ENCODE results near the gene IGF2R.
A peak's percentile ranks its signal among the peaks of the same experiment; 100 is the strongest.
"Not testable (repeated sequence)": the region's sequence is repeated elsewhere in the genome, so short reads cannot be mapped to it uniquely, and the experiment has no call there.

Gene IGF2R

DNA sequence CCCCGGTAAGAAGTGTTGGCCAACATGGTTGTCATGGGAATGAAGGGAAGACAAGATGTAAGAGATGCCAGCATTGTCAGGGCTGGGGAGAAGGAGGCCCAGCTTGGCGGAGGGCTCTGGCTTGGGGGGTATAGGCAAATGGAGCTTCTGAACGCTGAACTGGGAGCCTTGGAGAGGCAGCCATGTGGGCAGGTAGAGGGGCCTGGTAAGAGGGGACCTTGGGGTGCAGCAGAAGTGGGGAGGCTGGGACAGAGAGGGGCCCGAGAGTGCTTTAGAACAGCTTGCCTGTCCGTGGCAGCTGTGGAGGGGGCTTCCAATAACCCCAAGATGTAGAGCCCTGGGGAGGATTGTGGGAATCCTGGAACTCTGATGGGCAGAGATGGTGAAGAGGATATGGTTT lies 155.7 kb downstream of the IGF2R start:
- DNase-seq (ENCODE audit: low read depth): no peak

DNA sequence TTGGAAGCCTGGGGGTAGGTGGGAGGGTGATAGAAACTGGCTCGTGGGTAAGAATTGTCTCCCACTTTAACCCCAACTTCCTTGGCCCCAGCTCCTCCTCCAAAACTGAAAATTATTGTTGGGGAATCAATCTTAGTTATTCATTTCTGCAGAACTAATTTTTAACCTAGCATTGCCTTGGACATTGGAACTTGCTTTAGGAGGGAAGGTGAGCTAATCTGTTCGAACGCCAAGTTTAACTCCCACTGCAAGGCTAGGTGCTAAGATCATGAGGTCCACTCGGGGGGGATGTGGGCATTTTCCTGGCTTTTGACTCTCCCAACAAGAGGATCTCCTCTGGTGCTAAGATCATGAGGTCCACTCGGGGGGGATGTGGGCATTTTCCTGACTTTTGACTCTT lies 156.2 kb downstream of the IGF2R start:
- DNase-seq (ENCODE audit: low read depth): not testable (repeated sequence)

DNA sequence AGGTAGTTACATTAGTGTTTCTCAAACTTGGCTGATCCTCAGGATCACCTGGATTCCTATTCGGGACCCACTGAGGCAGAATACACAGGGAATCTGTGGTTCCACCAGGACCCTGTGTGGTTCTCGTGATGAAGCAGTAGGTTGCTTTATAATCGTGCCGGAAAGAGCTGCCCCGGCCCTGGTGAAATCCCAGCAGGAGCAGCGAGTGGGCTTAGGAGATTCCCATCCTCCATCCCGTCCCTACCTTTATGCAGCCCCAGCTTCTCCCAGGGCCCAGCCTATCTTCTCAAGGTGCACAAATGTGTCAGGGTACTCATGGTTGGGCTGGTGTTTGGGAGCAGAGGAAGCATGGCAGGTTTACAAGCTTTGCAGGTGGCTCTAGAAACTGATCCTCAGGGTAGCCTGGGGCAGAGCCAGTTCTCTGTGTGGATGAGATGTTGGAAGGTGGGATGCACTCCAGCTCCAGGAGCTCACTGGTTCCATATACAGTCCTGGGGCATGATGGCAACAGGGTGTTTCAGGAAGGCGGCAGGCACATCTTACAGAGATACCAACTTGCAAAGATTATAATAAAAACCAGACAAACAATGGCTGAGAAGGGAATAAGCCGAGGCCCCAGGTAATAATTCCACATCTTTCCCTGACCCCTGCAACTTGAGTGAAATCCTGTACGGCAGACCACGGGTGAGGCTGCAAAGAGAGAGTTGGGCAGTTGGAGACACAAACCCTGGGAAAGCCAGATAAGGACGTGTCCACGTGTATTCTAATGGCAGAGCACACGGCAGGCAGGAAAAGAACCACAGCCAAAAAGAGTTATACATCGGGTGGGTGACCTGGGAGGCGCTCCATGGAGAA lies 158.6 kb downstream of the IGF2R start:
- no peak for DNase-seq (ENCODE audit: low read depth)

DNA sequence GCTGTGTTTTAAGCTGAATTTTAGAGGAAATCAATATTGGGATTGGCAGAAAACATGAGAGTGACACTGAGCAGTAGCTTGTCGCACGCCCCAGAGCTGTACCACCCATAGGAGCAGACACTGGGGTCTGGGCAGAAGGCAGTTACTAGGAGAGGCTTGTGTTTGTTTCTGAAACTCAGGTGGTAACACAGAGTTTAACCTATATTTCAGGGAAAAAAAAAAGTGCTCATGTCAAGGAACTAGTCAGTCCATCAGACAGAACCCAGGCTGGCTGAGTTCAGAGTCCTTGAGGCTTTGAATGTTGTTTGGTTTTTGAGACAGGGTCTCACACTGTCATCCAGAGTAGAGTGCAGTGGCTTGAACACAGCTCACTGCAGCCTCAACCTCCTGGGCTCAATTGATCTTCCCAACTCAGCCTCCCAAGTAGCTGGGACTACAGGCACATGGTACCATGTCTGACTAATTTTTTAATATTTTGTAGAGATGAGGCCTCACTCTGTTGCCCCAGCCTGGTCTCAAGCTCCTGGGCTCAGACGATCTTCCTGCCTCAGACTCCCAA lies 159.3 kb downstream of the IGF2R start:
- DNase-seq (ENCODE audit: low read depth): no peak

DNA sequence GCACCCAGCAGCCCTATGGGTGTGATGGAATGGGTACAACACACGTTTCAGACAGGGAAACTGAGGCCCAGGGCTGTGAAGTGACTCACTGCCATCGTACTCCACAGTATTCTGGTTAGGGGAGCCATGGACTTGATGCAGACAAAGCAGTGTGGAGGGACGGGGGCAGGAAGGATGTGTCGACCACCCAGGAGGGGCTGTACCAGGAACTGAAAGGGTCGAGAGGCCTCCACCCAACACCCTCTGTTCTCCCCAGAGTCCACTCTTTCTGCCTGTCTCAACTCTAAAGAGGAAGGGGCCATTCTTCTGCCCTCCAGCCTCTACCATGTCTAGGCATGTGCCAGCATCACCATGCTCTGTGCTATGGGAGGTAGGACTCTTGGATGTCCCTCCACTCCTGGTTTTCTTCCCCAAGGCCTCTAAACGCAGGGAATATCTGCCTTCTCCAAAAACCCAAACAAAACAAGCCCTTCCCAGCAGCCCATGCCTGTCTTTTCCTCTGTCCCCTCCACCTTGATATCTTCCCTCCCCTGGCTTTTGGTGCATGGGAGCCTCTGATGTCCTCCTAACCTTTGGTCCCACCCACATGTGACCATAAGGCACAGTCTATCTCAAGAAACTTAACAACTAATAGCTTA lies 160.1 kb downstream of the IGF2R start:
- DNase-seq (ENCODE audit: low read depth): no peak

DNA sequence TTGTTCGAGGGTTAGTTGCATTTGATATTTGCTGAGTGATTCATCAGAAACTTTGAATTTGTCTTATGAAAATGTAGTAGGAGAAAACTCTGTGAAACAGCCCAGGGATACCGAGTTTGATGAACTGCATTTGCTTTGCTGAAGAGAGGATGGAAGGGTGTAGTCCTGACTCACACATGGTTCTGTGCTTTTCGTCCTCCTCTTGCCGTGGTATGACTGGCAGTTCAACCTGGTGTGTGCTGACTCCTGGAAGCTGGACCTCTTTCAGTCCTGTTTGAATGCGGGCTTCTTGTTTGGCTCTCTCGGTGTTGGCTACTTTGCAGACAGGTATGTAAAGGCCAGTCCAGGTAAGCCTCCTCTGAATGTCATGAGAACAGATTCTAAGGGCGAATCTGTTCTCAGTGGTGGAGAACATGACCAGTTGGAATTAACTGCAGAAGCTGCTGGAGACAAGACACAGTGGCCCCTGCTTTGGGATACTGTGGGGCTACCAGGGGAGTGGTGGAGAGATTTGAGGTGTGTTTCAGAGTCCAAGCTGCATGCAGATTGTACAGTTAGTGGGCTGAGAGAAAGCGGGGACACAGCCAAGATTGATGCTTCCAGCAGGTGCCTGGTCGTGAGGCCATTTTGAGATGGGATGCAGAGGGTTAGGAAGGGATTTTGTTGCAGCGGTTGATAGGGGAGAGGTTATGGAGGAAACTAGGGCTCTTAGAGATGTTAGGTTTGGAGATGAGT lies 161.2 kb downstream of the IGF2R start:
- no peak for DNase-seq (ENCODE audit: low read depth)

DNA sequence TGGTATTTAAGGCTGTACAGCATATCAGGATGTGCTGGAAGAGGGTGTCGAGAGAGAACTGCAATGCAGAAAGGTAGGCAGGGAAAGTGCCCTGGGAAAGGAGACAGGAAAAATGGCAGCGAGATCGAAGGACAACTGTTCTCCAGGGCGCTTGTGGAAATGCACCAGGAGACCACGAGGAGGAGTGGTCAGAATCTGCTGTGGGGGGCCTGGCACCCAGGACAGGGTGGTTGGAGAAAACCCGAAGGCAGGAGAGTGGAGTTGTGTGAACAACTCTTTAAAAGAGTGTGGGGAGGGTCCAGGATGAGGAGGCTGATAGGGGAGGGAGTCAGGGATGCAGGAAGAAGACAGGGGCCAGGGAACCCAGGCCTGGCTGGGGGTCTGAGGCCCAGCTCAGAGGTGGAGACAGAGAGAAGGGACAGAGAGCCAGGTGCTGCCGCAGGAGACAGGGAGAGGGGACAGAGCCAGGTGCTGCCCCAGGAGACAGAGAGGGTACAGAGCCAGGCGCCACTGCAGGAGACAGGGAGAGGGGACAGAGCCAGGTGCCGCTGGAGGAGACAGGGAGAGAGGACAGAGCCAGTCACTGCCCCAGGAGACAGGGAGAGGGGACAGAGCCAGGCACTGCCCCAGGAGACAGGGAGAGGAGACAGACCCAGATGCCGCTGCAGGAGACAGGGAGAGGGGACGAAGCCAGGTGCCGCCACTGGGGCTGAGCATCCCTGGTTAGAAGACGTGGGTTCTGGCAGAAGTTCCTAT lies 162.0 kb downstream of the IGF2R start:
- DNase-seq (ENCODE audit: low read depth): no peak

DNA sequence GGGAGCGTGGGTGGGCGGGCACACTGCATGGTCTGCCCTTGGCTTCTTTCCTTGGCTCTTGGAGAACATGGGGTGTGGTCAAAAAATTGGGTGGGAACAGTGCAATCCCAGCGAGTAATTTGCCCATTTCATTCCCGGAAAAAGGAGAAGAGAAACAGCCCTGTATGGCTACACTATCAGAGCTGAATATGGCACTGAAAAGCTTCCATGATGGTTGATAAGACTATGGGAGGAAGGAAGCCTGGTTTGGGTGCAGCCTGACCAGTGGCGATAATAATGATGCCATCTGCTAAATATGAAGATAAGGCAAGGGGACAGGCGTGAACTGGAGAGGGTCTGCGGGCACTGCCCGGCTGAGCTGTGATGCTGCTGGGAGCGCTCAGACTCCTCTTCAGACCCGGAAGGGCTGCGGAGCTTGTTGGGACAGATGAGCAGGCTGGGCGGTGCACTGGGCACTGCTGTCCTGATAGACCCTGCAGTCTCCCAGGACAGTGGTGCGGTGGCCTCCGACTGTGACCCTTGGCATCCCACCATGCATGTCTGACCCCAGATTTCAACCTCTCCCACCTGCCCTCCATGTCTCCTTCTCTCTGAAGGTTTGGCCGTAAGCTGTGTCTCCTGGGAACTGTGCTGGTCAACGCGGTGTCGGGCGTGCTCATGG lies 162.9 kb downstream of the IGF2R start:
- DNase-seq (ENCODE audit: low read depth): no peak

DNA sequence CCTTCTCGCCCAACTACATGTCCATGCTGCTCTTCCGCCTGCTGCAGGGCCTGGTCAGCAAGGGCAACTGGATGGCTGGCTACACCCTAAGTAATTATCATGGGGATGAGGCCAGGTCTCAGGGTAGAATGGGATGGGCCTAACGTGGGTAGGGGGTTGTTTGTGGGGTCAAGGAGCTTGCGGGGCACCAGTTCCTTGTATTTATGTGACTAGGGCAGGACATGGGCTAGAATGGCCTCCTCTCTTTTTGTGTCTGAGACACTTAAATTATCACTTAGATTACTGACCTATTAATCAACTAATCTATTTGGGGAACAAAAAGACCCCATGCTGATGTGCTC lies 163.4 kb downstream of the IGF2R start:
- DNase-seq (ENCODE audit: low read depth): no peak

DNA sequence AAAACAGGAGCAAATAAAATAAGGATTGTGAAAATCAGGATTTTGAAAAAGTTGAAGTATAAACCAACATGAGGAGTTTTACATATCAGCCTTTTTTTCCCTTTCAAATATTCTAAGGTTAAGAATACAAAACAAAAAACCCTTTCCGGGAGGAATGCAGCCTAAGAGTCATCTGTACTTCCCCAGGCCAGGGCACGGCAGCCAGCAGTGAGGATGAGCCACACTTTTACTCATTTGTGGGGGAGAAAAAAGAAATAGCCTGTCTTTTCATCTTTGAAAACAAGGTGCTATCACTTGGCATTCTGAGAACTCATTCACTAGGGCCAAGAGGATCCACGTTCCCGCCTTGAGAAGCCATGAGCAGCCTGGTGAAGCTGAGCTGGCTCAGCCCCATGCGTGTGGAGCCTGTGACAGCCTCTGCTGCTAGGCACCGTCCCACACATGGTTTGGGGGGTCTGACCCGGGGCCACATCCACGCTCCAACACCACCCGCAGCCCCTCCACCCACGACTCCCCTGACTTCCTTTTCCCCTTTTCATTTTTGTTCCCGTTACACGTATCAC lies 164.0 kb downstream of the IGF2R start:
- no peak for DNase-seq (ENCODE audit: low read depth)

DNA sequence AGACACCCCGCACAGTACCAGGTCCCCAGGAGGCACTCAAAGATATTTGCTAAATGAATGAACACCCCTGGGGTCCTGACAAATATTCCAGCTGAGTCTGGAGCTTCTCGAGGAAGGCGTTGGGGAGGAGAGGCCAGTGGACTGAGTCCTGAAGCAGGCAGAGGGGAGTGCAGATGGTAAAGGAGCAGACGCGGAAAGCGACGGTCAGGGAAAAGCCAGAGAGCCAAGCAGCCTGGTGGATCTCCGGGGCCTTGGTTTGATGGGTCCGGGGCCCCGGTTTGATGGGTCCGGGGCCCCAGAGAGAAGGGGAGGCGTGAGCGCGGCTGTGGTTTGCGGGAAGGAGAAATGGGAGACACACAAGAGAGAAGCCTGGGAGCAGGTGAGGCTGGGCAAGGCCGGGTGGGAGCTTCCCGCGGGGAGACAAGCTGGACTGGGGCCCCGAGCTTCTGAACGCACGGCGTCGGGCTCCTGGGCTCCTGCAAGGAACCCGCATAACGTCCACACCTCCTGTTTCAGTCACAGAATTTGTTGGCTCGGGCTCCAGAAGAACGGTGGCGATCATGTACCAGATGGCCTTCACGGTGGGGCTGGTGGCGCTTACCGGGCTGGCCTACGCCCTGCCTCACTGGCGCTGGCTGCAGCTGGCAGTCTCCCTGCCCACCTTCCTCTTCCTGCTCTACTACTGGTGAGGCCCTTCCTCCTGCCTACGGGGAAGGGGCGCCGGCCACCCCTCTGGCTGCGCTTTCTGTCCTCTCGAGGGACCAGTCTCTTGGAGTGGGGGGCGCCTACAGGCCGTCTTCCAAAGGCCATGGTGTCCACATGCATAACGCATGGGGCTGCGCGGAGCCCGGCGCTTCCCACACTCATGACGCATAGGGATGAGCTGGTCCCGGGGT lies 164.8 kb downstream of the IGF2R start:
- no peak for DNase-seq (ENCODE audit: low read depth)

DNA sequence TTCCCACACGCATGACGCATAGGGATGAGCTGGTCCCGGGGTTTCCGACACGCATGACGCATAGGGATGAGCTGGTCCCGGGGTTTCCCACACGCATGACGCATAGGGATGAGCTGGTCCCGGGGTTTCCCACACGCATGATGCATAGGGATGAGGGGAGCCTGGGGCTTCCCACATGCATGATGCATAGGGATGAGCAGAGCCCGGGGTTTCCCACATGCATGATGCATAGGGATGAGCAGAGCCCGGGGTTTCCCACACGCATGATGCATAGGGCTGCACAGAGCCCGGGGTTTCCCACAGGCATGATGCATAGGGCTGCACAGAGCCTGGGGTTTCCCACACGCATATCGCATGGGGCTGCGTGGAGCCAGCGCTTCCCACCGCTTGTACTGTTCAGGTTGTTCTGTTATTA lies 165.5 kb downstream of the IGF2R start:
- DNase-seq (ENCODE audit: low read depth): not testable (repeated sequence)

DNA sequence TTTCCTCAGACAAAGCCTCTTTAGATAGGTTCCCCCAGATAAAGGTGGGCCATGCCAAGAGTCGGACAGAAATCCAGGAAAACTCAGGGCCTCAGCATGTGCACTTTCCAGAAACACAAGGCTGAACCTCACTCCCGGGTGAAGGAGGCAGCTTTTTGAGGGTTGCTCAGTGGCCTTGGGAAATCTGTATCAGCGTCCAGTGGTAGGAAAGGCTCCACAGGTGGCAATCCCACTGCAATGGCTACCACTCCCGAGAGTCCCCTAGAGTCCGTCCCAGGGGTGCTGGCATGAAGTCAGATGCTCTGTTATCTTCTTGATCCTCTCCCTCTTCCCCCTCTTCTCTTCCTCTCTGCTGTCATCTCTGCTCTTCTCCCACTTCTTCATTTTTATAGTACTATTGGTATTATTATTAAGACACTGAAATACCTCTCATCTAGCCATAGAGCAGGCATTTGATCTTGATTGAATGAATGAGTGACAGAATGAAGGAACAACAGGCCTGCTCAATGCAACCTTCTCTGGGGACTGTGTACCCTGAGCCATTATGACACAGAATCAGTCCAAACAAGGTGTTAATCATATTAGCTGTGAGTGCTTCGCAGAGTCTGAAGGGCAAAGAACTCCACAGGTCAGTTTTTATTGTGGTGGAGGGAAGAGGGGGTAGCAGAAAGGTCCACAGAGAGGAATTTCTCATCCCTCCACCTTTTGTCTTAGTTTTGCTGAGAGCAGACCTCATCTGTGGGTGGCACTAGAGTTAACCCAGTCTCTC lies 166.1 kb downstream of the IGF2R start:
- no peak for DNase-seq (ENCODE audit: low read depth)

DNA sequence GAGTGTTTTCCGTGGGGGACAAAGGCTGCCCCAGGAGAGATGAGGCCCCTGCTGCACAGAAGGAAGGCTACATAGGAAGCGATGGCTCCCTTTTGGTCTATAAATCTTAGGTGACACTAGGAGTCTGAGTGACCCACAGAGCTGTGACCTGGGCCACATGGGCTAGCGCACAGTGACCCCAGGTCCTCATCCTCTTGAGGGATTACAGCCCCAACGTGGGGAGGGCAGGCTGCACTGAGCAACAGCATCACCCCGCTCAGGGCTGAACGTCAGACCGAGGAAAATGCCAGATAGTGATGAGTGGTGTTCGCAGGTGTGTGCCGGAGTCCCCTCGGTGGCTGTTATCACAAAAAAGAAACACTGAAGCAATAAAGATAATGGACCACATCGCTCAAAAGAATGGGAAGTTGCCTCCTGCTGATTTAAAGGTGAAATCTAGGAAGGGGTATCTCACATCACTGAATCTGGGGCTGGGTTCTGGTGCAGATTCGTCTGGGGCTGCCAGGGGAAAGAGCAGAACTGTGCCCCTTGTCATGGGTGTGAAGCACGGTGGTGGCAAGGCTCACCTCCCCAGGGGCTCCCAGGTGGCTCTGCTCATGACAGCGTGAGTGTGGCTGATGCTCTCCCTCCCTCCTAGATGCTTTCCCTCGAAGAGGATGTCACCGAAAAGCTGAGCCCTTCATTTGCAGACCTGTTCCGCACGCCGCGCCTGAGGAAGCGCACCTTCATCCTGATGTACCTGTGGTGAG lies 167.2 kb downstream of the IGF2R start:
- no peak for DNase-seq (ENCODE audit: low read depth)

DNA sequence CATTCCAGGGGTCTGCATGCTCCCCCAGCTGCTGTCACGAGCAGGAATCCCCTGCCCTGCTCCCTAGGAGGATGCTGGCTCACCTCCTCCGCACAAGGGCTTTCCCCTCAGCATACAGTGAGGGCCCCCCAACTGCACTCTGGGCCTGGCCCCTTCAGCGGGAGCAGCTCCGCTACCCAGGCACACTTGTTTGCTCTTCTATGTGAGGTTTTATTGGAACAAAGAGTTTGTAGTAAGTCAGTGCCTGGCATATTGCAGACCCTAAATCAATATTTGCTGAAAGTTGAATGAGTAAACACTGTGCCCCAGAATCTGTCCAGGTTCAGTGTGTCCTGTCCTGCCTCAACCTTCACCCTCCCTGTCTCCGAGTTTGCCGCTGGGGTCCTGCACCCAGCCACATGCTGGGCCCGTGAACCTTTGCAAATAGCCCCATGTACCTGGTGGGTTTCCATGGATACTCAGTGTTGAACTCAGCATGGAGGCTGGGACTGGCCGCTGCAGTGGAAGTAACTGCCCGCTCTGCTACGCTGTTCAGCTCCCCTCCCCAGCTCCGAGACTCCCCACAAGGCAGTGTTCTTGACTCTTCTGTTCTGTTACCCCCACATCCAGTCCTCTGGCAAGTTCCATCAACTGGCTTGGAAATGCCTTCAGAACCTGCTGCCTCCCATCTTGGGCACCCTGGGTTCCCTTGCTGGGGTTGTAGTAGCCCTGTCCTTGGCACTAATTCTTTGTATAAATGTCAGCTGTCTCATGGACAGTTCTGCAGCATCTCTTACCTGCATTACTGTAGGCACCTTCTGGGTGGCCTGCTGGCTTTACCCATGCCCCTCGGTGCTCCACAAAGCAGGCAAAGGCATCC lies 168.5 kb downstream of the IGF2R start:
- no peak for DNase-seq (ENCODE audit: low read depth)

DNA sequence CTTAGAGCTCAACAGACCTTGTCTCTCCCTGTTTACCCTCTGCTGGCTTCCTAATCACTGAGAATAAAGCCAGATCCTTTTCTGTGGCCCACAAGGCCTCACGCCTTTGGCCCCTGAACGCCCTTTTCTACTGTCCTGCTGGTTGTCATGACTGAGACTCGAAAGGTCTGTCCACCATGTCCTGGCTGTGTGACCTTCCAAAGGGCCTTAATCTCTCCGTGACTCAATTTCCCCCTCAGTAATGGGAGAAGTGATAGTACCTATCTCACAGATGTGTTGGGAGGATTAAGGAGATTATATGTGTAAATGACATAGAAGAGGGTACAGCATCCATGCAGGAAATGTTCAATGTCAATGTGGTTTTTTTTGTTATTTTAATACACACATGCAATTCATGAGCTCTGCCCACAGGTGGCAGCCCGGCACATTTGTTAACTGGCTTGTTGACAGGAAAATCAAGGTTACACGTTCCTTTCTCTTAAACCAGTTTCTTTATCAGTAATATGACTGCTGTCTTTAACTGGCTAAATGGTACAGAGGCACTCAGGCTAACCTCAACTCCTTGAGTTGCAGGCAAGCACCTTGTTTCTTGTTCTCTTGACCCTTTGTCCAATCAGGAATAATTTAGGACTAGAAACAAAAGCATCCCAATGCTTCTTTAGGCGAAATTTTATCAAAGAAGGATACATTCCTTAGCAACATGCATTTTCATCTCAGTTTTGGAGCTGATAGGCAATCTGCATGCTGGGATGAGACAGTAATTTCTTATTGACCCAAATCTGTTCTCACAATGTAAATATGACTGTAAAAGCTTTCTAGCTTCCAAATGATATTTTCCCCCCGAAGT lies 169.3 kb downstream of the IGF2R start:
- DNase-seq (ENCODE audit: low read depth): peak; percentile 39
